IPS-18a (cell line): ENCODE measurements around the gene SLC25A34.

Experiments used
- H3K27ac ChIP-seq: one replicate; pipeline ENCODE4 v1.5.1; 2013; ENCODE audit warnings: low read length
- H3K27me3 ChIP-seq: one replicate; pipeline ENCODE4 v1.6.1; 2013; ENCODE audit warnings: mild to moderate bottlenecking, low read length; ENCODE audit not compliant: control insufficient read depth, insufficient read depth
- H3K36me3 ChIP-seq: one replicate; pipeline ENCODE4 v1.6.1; 2013; ENCODE audit warnings: low read depth, low read length; ENCODE audit not compliant: control insufficient read depth
- H3K4me1 ChIP-seq: one replicate; pipeline ENCODE4 v1.6.1; 2013; ENCODE audit warnings: low read depth, low read length; ENCODE audit not compliant: control insufficient read depth
- H3K4me3 ChIP-seq: one replicate; pipeline ENCODE4 v1.5.1; 2013; ENCODE audit warnings: low read length
- H3K9ac ChIP-seq: one replicate; pipeline ENCODE4 v1.6.1; 2013; ENCODE audit warnings: mild to moderate bottlenecking, low read length, moderate library complexity
- H3K9me3 ChIP-seq: one replicate; pipeline ENCODE4 v1.6.1; 2013; ENCODE audit warnings: low read depth, low read length; ENCODE audit not compliant: control insufficient read depth

The SLC25A34 gene

DNA sequence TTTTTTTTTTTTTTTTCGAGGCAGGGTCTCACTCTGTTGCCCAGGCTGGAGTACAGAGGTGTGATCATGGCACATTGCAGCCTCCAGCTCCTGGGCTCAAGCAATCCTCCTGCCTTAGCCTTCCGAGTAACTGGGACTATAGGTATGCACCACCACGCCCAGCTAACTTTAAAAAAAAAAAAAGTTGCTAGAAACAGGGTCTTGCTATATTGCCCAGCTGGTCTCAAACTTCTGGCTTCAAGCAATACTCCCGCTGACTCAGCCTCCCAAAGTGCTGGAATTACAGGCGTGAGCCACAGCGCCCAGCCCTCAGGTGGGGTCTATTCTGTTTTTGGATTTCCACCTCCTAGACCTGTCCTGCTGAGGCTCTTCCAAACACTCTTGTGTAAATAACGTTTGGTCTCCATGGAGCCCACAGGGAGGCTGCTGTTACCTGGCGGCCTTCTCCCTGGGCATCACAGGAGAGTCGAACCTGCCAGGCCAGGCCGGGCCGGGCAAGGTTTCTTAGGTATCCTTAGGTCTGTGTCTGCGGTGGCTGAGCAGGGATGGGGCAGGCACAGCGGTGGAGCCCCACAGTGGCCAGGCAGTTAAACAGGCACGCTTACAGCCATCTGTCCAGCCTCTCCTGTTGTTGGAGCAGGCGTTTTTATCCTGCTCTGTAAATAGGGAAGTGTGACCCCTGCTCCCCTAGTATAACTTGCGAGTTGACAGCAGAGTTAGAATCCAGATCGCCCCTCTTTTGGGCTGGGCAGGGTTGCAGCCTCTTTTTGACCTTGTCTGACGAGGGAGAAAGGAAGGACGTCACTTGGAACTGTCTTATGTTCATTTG lies 33.1 kb upstream of the SLC25A34 start:
- Histone ChIP-seq H3K9me3 (no peaks in the 10 kb centered on the region), H3K27ac (no peak overlapping the region), H3K27me3 (no peaks in the 10 kb centered on the region), H3K4me1 (no peaks in the 10 kb centered on the region), H3K9ac (no peak overlapping the region), H3K36me3 (no peaks in the 10 kb centered on the region), H3K4me3 (no peak overlapping the region)

DNA sequence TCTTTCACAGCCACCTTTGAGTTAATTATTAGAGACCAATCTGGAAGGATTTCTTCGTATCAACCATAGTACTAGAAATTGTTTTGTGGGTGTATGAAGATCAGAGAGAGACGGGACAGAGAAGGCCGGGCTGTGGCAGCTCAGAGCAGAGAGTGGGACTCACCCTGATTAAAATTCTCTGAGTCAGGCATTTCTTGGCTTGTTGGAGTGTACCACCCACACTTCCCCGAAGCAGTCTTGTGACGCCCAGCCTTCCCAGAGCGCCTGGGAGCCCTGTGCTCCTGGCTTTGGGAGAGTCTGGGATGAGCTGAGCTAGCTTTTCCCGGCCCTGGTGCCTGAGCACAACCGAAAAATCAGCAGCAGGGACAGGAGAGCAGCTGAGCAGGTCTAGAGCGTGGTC lies 32.5 kb upstream of the SLC25A34 start:
- no peak overlapping the region for H3K9ac ChIP-seq
- no peaks in the 10 kb centered on the region for H3K36me3 ChIP-seq
- no peak overlapping the region for H3K27ac ChIP-seq
- H3K27me3 ChIP-seq, result no peaks in the 10 kb centered on the region
- no peak overlapping the region for H3K4me3 ChIP-seq
- H3K9me3 ChIP-seq, result no peaks in the 10 kb centered on the region
- no peaks in the 10 kb centered on the region for H3K4me1 ChIP-seq

DNA sequence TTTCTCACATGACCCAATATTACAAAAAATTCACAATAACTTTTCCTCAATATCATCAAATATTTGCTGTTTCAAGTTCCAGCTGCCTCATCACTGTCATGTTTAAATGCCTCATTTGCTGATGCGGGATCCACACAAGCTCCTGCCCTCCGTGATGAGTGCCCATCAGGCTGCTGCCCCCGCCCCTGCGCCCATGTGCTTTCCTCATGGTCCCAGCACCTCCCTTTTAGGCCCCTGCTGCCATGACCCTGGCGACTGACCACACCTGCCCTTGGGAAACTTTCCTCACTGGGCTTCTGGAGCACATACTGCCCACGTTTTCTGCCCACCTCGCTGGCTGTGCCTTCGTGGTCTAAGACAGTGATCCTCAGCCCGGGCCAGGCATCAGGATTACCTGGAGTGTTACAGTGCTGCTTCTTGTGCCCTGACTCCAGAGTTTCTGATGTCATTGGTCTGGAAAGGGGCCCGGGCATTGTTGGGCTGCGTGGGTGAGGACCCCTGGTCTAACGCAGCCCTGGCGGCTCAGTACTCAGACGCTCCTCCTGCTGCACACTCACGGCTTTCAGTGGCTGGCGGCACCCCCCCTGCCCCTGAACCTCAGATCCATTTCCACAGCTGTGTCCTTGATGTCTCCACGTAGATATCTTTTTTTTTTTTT lies 31.4 kb upstream of the SLC25A34 start:
- H3K36me3 ChIP-seq, result no peaks in the 10 kb centered on the region
- no peak overlapping the region for H3K27ac ChIP-seq
- no peaks in the 10 kb centered on the region for H3K27me3 ChIP-seq
- H3K4me1 ChIP-seq, result no peaks in the 10 kb centered on the region
- H3K9me3 ChIP-seq, result no peaks in the 10 kb centered on the region
- H3K4me3 ChIP-seq, result no peak overlapping the region
- H3K9ac ChIP-seq, result no peak overlapping the region

DNA sequence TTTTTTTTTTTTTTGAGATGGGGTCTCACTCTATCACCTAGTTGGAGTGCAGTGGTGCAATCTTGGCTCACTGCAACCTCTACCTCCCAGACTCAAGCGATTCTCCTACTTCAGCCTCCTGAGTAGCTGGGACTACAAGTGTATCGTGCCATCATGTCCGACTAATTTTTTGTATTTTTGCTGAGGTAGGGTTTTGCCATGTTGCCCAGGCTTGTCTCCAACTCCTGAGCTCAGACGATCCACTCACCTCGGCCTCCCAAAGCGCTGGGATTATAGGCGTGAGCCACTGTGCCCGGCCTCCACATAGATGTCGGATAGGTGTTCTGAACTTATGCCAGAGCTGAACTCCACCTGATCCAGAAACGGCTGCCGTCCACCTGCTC lies 30.9 kb upstream of the SLC25A34 start:
- Histone ChIP-seq H3K27ac (no peak overlapping the region), H3K4me3 (no peak overlapping the region), H3K9me3 (no peaks in the 10 kb centered on the region), H3K9ac (no peak overlapping the region), H3K27me3 (no peaks in the 10 kb centered on the region), H3K36me3 (no peaks in the 10 kb centered on the region), H3K4me1 (no peaks in the 10 kb centered on the region)

DNA sequence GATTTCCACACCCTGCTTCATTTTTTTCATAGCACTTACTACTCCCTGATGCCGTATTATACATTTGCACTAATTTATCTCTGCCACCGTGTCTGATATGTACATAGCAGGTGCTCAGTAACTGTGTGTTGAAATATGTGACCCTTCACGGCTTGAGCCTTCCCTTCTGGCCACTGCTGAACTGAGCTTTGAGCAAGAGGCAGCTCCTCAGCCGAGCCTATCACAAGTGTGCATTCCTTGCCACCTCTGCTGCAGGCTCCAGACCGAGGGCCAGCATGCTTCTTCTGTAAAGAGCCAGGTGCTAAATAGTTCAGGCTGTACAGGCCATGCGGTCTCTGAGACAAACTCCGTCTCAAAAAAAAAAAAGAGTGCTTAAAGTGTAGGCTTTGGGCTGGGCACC lies 29.3 kb upstream of the SLC25A34 start:
- no peaks in the 10 kb centered on the region for H3K36me3 ChIP-seq
- no peaks in the 10 kb centered on the region for H3K27me3 ChIP-seq
- no peaks in the 10 kb centered on the region for H3K9me3 ChIP-seq
- H3K4me3 ChIP-seq, result no peak overlapping the region
- H3K4me1 ChIP-seq, result no peaks in the 10 kb centered on the region
- H3K9ac ChIP-seq, result no peak overlapping the region
- H3K27ac ChIP-seq, result no peak overlapping the region

DNA sequence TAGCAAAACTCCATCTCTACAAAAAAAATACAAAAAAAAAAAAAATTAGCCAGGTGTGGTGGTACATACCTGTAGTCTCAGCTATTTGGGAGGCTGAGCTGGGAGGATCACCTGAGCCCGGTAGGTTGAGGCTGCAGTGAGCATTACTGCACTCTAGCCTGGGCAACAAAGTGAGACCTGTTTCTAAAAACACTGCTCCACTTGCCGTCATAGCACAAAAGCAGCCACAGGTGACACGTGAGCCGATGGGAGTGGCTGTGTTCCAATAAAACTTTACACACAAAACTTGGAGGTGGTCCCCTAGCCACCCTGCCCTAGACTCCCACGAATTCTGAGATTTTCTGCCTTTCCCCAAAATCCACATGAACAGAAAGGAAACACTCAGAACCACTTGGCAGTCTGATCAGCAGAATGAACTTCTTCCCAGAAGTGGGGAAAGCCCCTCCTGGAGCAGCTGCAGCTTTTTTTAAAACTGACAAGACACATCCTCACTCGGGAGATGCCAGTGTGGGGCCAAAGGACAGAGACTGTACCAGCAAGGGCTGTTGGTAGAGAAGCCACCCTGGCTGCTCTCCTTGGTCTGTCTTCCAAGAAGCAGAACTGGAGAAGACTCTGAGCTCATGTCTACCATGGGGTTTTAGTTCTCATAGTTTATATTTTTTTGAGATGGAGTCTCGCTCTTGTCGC lies 28.7 kb upstream of the SLC25A34 start:
- Histone ChIP-seq H3K27me3 (no peaks in the 10 kb centered on the region), H3K4me3 (no peak overlapping the region), H3K36me3 (no peaks in the 10 kb centered on the region), H3K4me1 (no peaks in the 10 kb centered on the region), H3K9me3 (no peaks in the 10 kb centered on the region), H3K27ac (no peak overlapping the region), H3K9ac (no peak overlapping the region)

DNA sequence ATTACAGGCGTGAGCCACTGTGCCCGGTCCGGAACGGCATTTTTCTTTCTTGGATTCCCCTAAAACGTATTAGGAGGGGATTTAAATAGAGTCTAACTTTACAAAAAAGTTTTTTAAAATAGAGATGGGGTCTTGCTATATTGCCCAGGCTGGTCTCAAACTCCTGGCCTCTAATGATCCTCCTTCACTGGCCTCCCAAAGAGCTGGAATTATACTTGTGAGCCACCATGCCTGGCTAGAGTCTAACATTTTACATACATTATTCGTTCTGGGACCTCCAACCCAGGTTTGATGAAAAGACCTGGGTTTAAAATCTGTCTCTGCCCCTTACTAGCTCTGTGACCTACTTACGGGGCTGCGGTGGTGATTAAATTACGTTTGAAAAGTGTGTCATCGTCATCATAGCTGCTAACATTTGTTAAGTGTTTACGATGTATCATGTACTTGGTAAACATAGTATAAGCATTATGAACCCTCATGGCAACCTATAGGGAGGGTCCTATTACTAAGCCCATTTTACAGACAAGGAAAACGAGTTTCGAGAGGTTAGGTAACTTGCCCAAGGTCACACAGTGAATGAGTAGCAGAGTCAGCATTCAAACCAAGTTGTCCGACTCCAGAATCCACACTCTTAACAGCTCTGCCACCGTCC lies 27.4 kb upstream of the SLC25A34 start:
- Histone ChIP-seq H3K9me3 (no peaks in the 10 kb centered on the region), H3K27me3 (no peaks in the 10 kb centered on the region), H3K36me3 (no peaks in the 10 kb centered on the region), H3K9ac (no peak overlapping the region), H3K27ac (no peak overlapping the region), H3K4me1 (no peaks in the 10 kb centered on the region), H3K4me3 (no peak overlapping the region)

DNA sequence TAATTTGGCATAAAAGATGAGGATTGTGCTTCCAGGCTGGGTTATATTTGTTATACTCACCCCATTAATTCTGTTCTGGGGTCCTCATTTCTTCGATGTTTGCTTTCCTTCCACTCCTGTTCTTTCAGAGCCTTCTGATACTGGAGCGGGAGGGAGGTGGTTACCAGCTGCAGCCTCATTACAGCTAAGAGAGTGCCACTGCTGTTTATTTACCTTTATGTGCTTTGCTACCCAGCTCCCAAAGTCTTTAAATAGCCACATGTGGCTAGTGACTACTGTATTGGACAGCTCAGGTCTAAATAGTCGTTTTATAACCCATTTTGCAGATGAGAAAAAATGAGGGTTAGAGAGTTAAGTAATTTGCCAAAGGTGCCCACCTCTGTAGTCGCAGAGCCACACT lies 26.8 kb upstream of the SLC25A34 start:
- Histone ChIP-seq H3K4me3 (no peak overlapping the region), H3K27me3 (no peaks in the 10 kb centered on the region), H3K27ac (no peak overlapping the region), H3K4me1 (no peaks in the 10 kb centered on the region), H3K9ac (no peak overlapping the region), H3K9me3 (no peaks in the 10 kb centered on the region), H3K36me3 (no peaks in the 10 kb centered on the region)

DNA sequence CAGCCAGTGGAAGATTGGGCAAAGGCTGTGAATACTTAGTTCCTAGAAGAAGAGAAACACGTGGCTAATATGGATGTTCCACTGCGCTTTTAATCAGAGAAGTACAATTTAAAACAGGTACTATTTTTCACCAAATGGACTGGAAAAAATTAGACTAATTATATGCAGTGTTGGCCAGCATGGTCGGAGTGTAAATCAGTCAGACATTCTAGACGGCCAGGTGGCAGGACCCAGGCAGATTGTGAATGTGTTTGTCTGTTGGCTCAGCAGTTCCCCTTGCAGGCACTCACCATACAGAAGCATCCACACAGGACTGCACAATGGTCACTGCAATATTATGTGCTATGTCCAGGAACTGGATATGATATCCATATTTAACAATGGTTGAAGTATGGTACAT lies 23.9 kb upstream of the SLC25A34 start:
- H3K4me3 ChIP-seq, result no peak overlapping the region
- no peaks in the 10 kb centered on the region for H3K9me3 ChIP-seq
- no peak overlapping the region for H3K9ac ChIP-seq
- H3K4me1 ChIP-seq, result no peaks in the 10 kb centered on the region
- H3K36me3 ChIP-seq, result peaks cover 10% of the 10 kb centered on the region
- no peaks in the 10 kb centered on the region for H3K27me3 ChIP-seq
- no peak overlapping the region for H3K27ac ChIP-seq

DNA sequence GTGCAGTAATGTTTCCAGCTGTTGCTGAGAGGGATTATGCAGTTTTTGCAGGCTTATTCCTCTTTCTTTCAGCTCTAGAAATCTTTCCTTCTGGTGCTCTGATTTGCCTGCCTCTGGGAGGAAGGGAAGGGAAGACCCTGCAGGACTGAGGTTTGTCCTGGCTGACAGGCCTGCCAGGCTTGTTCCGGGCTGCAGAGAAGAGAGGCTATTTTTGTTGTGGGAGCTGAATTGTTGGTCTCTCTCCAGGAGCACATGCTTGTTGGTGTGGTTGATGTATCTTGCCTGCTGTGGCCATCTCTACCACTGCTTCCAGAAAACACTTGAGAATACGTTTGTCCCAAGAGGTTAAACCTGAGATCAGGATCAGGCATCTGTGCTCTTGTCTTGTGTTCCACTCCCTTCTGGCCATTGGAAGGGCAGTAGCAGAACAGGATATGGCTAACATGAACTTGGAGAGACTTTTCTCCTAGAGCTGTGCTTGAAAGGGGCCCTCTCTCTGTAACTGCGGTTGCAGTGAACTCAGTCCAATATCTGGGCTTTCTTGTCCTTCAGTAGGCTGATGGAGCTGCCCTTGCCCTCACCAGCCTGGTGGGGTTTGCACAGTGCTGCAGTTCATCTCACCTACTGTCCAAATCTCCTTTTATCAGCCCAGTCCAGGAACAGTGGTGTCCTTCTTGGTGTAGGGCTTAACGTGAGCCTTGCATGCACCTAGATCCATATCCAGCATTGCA lies 21.5 kb upstream of the SLC25A34 start:
- Histone ChIP-seq H3K9me3 (no peaks in the 10 kb centered on the region), H3K9ac (no peak overlapping the region), H3K4me3 (no peak overlapping the region), H3K4me1 (no peaks in the 10 kb centered on the region), H3K36me3 (peaks cover 24% of the 10 kb centered on the region), H3K27me3 (no peaks in the 10 kb centered on the region), H3K27ac (no peak overlapping the region)
